HG03095 (cell line): ENCODE measurements around the gene SPPL2C.

Experiments
- ATAC-seq: cut with Tn5 transposase; IDR thresholded peaks from one replicate; pipeline ENCODE4 v1.9.1; 2021; ENCODE audit warnings: moderate library complexity; ENCODE audit not compliant: unreplicated experiment

SPPL2C gene

GRCh38 chr17:45873728-45874127 lies 29.0 kb downstream of the SPPL2C start:
- no peak for ATAC-seq

GRCh38 chr17:45874151-45874550 lies 29.5 kb downstream of the SPPL2C start:
- no peak for ATAC-seq

DNA sequence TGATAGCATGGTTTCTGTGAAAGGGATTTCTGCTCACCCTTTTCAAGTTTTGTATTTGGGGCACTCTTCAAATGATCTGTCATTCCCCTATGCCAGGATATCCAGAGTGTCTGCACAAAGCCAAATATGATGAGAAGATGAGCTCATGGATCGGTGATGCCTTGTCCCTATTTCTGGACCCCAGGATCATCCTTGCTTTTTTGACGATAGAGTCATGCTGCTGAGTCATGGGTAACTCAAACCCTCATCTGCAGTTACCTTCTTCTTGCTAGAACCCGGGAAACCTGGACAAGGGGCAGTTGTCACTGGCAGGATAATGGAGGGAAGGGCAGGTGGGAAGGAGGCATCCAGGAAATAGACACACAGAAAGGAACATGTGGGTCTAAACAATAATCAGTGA lies 31.9 kb downstream of the SPPL2C start:
- no peak for ATAC-seq

DNA sequence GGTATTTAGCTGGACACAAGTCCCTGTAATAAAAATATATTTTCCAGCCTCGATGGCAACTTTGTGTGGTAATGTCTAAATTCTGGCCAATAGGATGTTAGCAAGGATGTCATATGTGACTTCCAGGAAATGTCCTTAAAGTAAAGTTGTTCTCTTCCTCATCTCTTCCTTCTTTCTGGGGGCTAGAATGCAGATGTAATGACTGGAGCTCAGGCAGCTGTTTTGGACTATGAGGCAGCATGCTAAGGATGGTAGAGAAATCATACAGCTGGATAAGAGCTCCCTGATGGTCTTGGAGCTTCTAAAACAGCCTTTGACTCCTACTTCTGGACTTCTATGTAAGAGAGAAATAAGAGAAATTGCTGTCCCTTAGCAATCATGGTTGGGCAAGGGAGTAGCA lies 32.8 kb downstream of the SPPL2C start:
- ATAC-seq = no peak

- ATAC-seq = no peak
Observed at GRCh38 chr17:45883063-45883462, 38.4 kb downstream of the SPPL2C start.

- ATAC-seq = no peak
Observed at GRCh38 chr17:45886852-45887251, 42.2 kb downstream of the SPPL2C start.

GRCh38 chr17:45888392-45888791 lies 43.7 kb downstream of the SPPL2C start:
- ATAC-seq = no peak

DNA sequence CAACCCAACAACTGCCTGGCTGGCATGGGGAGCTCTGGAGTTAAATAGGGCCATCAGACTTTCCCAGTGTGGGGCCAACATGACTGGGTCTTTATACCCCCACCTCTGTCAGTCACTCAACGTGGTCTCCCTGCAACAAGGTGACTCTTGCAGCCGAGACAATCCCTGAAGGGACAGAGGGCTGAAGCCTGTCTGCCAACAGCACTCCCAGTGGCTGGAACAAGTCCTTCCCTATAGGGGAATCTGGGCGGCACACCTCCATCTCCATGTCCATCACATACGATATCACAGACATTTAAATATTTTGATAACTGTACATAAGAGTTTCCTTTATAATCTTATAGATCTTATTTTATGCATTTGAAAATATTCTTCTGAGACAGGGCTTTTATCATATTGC lies 44.9 kb downstream of the SPPL2C start:
- no peak for ATAC-seq

DNA sequence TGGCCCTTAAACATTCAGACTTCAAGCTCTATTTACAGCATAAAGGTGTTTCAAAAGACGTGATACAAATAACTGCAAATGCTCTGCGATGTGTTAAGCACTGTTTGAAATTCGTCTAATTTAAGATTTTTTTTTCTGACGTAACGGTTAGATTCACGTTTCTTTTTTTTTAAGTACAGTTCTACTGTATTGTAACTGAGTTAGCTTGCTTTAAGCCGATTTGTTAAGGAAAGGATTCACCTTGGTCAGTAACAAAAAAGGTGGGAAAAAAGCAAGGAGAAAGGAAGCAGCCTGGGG lies 49.0 kb downstream of the SPPL2C start:
- no peak for ATAC-seq

- peak; percentile 69 for ATAC-seq
Observed at GRCh38 chr17:45894022-45894784, 49.5 kb downstream of the SPPL2C start, which contains the start of gene MAPT. MAPT (plus strand) TSS chr17:45894554; CDS start chr17:45962338, 67,784 bp downstream.

DNA sequence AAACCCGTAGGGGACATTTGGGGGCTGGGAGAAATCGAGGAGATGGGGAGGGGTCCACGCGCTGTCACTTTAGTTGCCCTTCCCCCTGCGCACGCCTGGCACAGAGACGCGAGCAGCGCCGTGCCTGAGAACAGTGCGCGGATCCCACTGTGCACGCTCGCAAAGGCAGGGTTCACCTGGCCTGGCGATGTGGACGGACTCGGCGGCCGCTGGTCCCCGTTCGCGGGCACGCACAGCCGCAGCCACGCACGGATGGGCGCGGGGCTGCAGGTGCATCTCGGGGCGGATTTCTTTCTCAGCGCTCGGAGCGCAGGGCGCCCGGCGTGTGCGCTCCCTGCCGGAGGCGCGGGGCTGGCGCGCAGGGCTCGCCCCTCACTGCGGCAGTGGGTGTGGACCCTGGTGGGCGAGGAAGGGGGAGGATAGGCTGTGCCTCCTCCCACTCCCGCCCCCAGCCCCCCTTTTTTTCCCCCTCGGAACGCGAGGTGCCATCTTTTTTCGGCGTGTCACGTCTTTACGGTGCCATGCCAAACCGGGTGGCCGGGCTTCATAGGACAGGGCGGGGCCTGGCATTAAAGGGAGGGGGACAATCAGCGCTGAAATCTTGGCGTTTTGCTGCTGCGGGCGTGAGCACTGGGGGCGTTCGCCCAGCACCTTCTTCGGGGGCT lies 50.8 kb downstream of the SPPL2C start:
- no peak for ATAC-seq

- ATAC-seq = no peak
Observed at GRCh38 chr17:45895969-45896785, 51.5 kb downstream of the SPPL2C start.
